ENCODE results near the gene ZFP91. TPM values are rescaled to one million over a fixed set of nuclear protein-coding genes. Genes with fewer than 3 reads are reported as not detected.

ZFP91 gene
- total RNA-seq, 2 experiments from 2014 or later = 38.7 to 50.9 TPM

DNA sequence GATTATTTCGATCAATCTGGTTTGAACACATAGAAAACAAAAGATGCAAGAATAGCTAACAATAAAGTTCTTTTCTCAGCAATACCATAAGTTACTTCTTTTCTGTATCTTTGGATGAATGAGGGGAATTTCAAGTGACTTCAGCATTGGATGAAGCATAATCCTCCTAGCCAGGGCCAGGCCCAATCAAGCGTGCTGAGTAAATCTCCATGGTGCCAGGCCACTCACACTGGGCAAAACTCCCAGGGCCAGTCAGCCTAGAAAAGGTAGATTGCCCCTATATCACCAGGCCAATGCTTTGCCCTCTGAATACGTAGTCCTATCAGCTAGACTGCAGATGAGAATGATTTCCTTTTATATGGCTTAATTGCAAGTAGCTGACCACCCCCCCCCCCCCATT, 49.6 kb downstream of the ZFP91 start:
- Histone ChIP-seq H3K4me3 (ENCODE audit: low read depth, low read length, poor library complexity, severe bottlenecking) (no peak overlapping the region), H3K9me3 (ENCODE audit: low read length) (no peaks in the 10 kb centered on the region), H2AFZ (ENCODE audit: low read length) (no peak overlapping the region), H4K20me1 (ENCODE audit: insufficient read depth, low read length) (no peaks in the 10 kb centered on the region), H3K9me2 (ENCODE audit: insufficient read depth, low read length) (no peaks in the 10 kb centered on the region), H3K4me1 (ENCODE audit: insufficient read depth, low read length, poor library complexity, severe bottlenecking) (peaks cover 12% of the 10 kb centered on the region), H3K36me3 (ENCODE audit: insufficient read depth, low read length) (peaks cover 46% of the 10 kb centered on the region), H3K79me2 (ENCODE audit: insufficient read depth, low read depth, low read length) (no peaks in the 10 kb centered on the region), H3K27ac (ENCODE audit: low read depth, low read length, poor library complexity, severe bottlenecking) (no peak overlapping the region), H3K4me2 (ENCODE audit: low read length) (no peak overlapping the region)
- DNase-seq (ENCODE audit: low spot score) = no peak
- no TSS peak for BruUV-seq (replicated peaks)
- ChIA-PET CTCF (ENCODE audit: unreplicated experiment) (interaction anchor here (1.1 to 1.5 kb wide), 2 partner anchors 33 to 59 kb away, joined by 3 to 4 read pairs; no protein-coding TSS in a partner anchor), POLR2A (interaction anchor here (0.6 to 1.3 kb wide), 3 partner anchors 11 to 687 kb away, joined by 3 to 4 read pairs (median 4); no protein-coding TSS in a partner anchor)
- intact Hi-C loops (cut with micrococcal nuclease; ENCODE audit: unreplicated experiment) = no loop called here
- TF ChIP-seq CTCF (conservative IDR thresholded peaks at IDR 0.05; ENCODE audit: low read length) = no peak
- no peak for TF ChIP-seq EZH2phosphoT487 (IDR thresholded peaks at IDR 0.05; ENCODE audit: borderline replicate concordance, low read depth, low read length)

- no peaks in the 10 kb centered on the region for H3K9me3 ChIP-seq (ENCODE audit: low read length)
- intact Hi-C loops (cut with micrococcal nuclease; ENCODE audit: unreplicated experiment) = no loop called here
- ChIA-PET POLR2A (interaction anchor here (1.2 kb wide), 2 partner anchors 9 to 23 kb away, joined by 4 to 5 read pairs; no protein-coding TSS in a partner anchor), CTCF (ENCODE audit: unreplicated experiment) (interaction anchor here (1.2 kb wide), 1 partner anchor 63 kb away, joined by 6 read pairs; no protein-coding TSS in a partner anchor)
- no peak overlapping the region for H3K27ac ChIP-seq (ENCODE audit: low read depth, low read length, poor library complexity, severe bottlenecking)
- no peak overlapping the region for H3K4me3 ChIP-seq (ENCODE audit: low read depth, low read length, poor library complexity, severe bottlenecking)
- H3K4me2 ChIP-seq (ENCODE audit: low read length) = no peak overlapping the region
- BruUV-seq (replicated peaks) = no TSS peak
- no peaks in the 10 kb centered on the region for H3K9me2 ChIP-seq (ENCODE audit: insufficient read depth, low read length)
- peaks cover 32% of the 10 kb centered on the region for H3K36me3 ChIP-seq (ENCODE audit: insufficient read depth, low read length)
- peaks cover 12% of the 10 kb centered on the region for H3K4me1 ChIP-seq (ENCODE audit: insufficient read depth, low read length, poor library complexity, severe bottlenecking)
- peak; percentile 57 for DNase-seq (ENCODE audit: low spot score)
- no peaks in the 10 kb centered on the region for H4K20me1 ChIP-seq (ENCODE audit: insufficient read depth, low read length)
- no peak overlapping the region for H2AFZ ChIP-seq (ENCODE audit: low read length)
- no peaks in the 10 kb centered on the region for H3K79me2 ChIP-seq (ENCODE audit: insufficient read depth, low read depth, low read length)
- TF ChIP-seq EZH2phosphoT487 (IDR thresholded peaks at IDR 0.05; ENCODE audit: borderline replicate concordance, low read depth, low read length) (no peak), CTCF (conservative IDR thresholded peaks at IDR 0.05; ENCODE audit: low read length) (peak; percentile 85)
Observed at GRCh38 chr11:58629857-58630256, 51.0 kb downstream of the ZFP91 start.

DNA sequence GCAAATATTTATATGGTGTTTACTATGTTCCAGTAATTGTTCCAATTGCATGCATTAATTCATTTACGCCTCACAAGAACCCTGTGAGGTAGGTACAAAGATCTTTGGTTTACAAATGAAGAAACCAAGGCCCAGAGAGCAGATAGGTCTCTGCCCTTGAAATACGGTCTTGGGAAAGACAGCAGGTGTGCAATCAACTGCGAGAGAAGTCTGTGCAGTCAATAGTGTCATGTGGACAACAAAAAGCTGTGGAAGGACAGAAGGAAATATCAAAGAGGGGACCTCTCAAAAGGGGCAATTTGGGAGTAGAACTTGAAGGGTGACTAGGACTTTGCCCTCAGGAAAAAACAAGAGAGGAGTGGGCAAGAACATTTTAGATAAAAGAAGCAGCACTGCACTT, 52.5 kb downstream of the ZFP91 start:
- Histone ChIP-seq H3K4me3 (ENCODE audit: low read depth, low read length, poor library complexity, severe bottlenecking) (no peak overlapping the region), H3K27ac (ENCODE audit: low read depth, low read length, poor library complexity, severe bottlenecking) (no peak overlapping the region), H3K79me2 (ENCODE audit: insufficient read depth, low read depth, low read length) (no peaks in the 10 kb centered on the region), H3K9me3 (ENCODE audit: low read length) (no peaks in the 10 kb centered on the region), H3K36me3 (ENCODE audit: insufficient read depth, low read length) (peaks cover 16% of the 10 kb centered on the region), H3K9me2 (ENCODE audit: insufficient read depth, low read length) (no peaks in the 10 kb centered on the region), H3K4me1 (ENCODE audit: insufficient read depth, low read length, poor library complexity, severe bottlenecking) (peaks cover 9% of the 10 kb centered on the region), H2AFZ (ENCODE audit: low read length) (no peak overlapping the region), H4K20me1 (ENCODE audit: insufficient read depth, low read length) (no peaks in the 10 kb centered on the region), H3K4me2 (ENCODE audit: low read length) (no peak overlapping the region)
- intact Hi-C loops (cut with micrococcal nuclease; ENCODE audit: unreplicated experiment) = no loop called here
- no peak for DNase-seq (ENCODE audit: low spot score)
- ChIA-PET POLR2A (no interaction called here), CTCF (ENCODE audit: unreplicated experiment) (no interaction called here)
- TF ChIP-seq CTCF (conservative IDR thresholded peaks at IDR 0.05; ENCODE audit: low read length) (no peak), EZH2phosphoT487 (IDR thresholded peaks at IDR 0.05; ENCODE audit: borderline replicate concordance, low read depth, low read length) (no peak)
- BruUV-seq (replicated peaks) = no TSS peak

All from OCI-LY7 (cell line).